Measurements from ENCODE around the gene GALNTL6.

The GALNTL6 gene

GRCh38 chr4:171889681-171890080 lies 76.5 kb downstream of the GALNTL6 start:
- no peak for DNase-seq

- DNase-seq, result no peak
Observed at GRCh38 chr4:171891038-171891437, 77.8 kb downstream of the GALNTL6 start.

DNA sequence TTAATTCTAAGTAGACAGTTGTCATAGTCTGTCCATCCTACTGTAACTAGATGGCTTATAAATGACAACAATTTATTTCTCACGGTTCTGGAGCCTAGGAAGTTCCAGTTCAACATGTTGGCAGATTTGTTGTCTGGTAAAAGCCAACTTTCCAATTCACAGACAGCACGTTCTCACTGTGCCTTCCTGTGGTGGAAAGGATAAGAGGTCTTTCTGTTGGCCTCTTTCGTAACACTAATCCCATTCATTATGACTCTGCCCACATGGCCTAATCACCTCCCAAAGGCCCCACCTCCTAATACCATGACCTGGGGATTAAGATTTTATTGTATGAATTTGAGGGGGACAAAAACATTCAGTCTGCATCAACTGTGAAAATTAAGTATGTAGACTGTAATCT lies 83.2 kb downstream of the GALNTL6 start:
- DNase-seq, result no peak

DNA sequence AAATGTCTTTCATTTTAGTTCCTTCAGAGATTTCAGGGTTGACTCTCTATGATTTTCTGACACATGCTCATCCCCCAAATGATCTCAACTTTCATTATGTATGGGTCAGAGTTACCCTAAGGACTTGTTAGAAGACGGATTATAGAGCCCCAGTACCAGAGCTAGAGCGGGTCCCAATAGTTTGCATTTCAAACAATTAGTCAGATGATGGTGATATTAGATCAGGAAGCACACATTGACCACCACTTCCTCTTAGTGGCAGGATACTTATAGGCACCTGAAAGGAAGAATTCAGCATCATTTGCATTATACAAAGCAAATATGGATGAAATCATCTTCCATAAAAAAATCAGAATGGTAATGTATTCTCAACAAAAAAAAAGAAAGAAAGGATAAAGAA lies 106.1 kb downstream of the GALNTL6 start:
- DNase-seq, result no peak

DNA sequence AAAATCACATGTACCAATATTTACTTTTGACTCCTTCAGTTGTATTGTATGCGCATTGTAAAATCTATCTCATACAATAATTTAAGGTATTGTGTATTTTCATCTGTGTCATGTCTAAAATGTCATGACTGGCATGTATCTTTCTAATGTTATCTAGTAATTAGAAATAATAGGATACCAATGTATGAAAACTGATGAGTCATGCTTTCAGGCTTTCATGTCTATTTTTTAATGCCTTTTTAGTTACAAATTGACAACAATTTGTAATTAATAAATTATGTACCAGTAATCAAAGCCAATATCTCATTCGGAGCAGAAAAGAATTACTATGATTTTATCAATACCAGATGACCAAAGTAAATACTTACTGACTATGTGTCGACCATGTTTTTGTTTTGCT lies 107.7 kb downstream of the GALNTL6 start:
- no peak for DNase-seq

- DNase-seq, result no peak
Observed at GRCh38 chr4:171924746-171925376, 111.7 kb downstream of the GALNTL6 start.

DNA sequence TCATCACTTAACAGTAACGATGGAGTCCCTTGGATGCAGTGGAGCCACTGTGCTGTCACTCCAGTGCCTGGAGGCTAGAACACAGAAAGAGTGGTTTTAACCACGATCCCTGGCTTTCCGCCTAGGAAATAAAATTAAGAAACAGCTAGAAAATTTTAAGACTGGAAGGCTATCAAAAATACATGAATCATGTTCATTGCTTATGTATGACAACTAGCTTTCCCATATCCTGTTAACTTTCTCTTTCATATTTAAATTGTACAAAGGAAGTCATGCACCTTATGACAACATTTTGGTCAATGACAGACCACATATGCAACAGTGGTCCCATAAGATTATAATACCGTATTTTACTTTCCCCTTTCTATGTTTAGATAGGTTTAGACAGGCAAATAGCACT lies 115.1 kb downstream of the GALNTL6 start:
- no peak for DNase-seq

DNA sequence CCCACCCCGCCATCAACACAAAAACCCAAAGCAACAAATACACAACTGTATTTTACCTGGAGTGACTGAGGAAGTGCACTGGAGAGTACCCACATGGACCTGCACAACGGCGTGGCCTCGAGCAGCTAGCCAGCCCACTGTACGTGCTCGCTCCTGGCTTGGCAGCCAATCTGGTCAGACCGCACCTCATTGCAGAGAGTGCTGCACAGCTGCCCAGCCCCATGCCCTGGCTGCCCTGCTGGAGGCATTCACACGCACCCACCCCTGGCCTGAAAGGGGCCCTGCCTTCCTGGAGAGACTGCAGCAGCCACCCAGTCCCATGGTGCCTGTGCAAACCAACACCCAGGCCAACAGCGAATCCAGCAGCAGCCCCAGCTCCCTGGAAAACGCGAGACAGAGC lies 116.3 kb downstream of the GALNTL6 start:
- no peak for DNase-seq

- no peak for DNase-seq
Observed at GRCh38 chr4:171929907-171930306, 116.7 kb downstream of the GALNTL6 start.

GRCh38 chr4:171932238-171932637 lies 119.0 kb downstream of the GALNTL6 start:
- no peak for DNase-seq

GRCh38 chr4:171940656-171941055 lies 127.5 kb downstream of the GALNTL6 start:
- no peak for DNase-seq

- no peak for DNase-seq
Observed at GRCh38 chr4:171947400-171947799, 134.2 kb downstream of the GALNTL6 start.

- no peak for DNase-seq
Observed at GRCh38 chr4:171948038-171948437, 134.8 kb downstream of the GALNTL6 start.

DNA sequence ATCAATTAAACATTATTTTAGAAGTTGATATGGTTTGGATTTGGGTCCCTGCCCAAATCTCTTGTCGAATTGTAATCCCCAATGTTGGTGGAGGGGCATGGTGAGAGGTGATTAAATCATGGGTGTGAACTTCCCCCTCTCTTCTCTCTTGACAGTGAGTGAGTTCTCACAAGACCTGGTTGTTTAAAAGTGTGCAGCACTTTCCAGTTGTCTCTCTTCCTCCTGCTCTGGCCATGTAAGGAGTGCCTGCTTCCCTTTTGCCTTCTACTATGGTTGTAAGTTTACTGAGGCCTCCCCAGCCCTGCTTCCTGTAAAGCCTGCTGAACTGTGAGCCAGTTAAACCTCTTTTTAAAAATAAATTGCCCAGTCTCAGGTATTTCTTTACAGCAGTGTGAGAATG lies 141.4 kb downstream of the GALNTL6 start:
- peak; percentile 16 for DNase-seq

- DNase-seq, result no peak
Observed at GRCh38 chr4:171956678-171957077, 143.5 kb downstream of the GALNTL6 start.

GRCh38 chr4:171962110-171962509 lies 148.9 kb downstream of the GALNTL6 start:
- no peak for DNase-seq

- no peak for DNase-seq
Observed at GRCh38 chr4:171966356-171966755, 153.2 kb downstream of the GALNTL6 start.

DNA sequence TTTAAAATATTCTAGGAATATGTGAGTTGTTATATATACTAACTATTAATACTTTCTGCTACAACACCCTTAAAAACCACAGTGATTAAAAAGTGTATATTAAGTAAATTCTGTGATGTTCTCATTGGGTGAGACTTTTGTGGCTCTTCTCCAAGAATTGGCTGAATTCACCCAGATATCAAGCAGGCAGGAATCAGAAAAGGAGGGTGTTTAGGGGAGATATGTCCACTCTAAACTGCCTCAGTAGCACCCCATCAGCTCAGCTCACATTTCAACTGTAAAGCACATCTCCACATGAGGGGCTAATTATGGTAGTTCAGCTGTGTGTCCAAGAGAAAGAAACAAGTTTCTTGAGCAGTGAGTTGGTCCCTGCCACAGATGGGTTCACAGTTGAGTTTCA lies 165.0 kb downstream of the GALNTL6 start:
- DNase-seq, result peak; percentile 82

DNA sequence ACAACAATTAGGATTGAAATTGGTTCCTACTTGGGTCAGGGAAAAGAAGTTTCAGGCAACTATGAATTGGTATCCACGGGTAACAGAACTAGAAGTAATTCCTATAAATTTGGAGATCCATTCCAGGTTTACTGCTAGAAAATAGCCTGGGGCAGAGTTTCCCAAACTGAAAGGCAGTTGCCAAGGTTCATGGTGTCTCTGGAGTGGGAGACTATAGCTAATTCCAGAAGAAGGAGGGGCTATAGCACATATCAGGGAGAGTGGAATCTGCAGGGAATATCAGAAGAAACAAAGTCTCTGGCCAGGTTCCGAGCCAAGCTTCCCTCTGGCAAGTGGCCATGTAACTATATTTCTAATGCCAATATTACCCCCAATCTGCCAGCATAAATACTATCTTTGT lies 166.3 kb downstream of the GALNTL6 start:
- DNase-seq, result no peak

DNA sequence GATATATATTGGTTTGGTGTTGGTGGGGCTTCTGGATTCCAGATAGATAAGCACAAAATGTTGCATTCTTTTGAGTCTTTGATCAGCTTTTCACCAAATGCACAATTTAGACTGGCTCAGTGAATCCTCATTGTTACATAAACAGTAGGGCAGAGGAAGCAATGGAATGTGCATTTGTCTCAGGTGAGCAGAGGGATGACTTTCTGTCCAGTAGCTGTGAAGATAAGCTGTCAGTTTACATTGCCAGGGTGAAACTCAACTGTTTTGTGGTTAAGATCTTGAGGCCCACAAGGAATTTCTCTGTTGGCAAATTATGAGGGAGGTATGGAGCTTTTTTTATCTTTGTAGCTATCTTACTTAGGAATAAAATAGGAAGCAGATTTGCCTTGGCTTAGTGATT lies 168.0 kb downstream of the GALNTL6 start:
- no peak for DNase-seq

GRCh38 chr4:171983935-171984805 lies 171.0 kb downstream of the GALNTL6 start:
- DNase-seq, result peak; percentile 12

GRCh38 chr4:171985129-171985528 lies 171.9 kb downstream of the GALNTL6 start:
- peak; percentile 17 for DNase-seq

DNA sequence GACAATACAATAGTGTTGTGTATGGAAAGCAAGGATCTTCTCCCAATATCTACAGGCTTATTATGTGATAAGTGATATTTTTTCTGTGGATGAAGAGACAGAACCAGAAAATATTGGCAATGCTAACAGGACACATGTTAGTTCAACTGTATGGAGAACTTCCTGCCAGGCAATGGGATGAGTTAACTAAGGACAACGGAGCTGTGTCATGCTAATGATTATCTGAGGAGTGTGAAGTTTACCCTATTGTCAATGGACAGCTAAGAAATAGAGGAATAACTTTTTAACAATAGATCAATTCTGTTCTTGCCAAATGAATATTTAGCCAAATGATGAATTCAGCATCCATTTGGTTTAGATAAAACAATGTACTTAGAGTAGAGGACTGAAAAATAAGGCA lies 180.0 kb downstream of the GALNTL6 start:
- DNase-seq, result no peak

DNA sequence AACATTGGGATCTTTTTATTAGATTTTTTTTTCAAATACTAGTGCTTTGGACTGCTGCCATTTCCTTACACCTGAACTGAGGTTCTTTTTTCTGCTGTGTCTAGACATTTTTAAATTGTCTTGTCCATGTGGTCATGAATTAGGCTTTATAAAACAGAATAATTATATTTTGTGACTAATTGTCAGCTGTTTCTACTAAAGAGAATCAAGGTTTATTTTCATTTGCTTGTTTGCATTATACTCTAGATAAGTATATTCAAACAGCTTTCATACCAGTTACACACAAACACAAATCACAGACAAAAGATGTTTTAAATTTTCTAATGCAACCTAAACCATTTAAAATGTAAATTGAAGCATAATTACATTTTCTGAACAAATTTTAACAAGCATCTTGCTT lies 194.7 kb downstream of the GALNTL6 start:
- DNase-seq, result no peak

Data from hematopoietic multipotent progenitor cell treated with erythropoietin and hydrocortisone succinate and interleukin-3 and kit ligand, for 8 days (in vitro differentiated cells).